Measurements from ENCODE around the gene LCE2B.

GRCh38 chr1:152643945-152644344 is 42.0 kb upstream of the LCE2B start:
- TF ChIP-seq CTCF (IDR thresholded peaks at IDR 0.05) (no peak), POLR2AphosphoS5 (IDR thresholded peaks at IDR 0.05) (no peak)
